GM12865 (cell line): ENCODE measurements around the gene ZNF236.

Experiments
- DNase-seq: peaks from one replicate; pipeline ENCODE4 v3.0.0; 2010; ENCODE audit warnings: low read depth
- H3K4me3 ChIP-seq: 2 replicates; pipeline ENCODE4 v1.5.1; 2011; ENCODE audit warnings: mild to moderate bottlenecking, low read depth, low read length, control low read depth
- TF ChIP-seq, protein P1 (sequence below): IDR thresholded peaks from 2 replicates; pipeline ENCODE4 v1.5.1; 2011; ENCODE audit warnings: low read length, control low read depth, low read depth, inconsistent platforms; ENCODE audit not compliant: insufficient read depth; ENCODE audit errors: missing control alignments

Gene ZNF236

DNA sequence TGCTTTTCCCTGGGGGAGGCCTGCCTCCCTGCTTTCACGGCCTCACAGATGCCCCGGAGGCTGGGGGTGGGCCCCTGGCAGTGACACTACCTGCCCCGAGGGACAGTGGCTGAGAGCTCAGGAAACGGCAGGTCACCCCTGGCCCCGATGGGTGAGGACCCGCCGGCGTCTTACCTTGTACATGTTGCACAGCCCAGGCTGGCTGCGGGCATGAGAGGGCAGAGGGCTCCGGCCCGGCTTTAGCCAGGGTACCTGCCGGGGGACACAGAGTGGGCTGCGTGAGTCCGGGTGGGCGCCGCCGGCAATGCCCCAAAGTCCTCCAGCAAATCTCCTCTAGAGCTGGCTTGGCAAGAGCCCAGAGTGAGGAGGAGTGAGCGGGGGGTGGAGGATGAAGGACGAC is 187.3 kb downstream of the ZNF236 start:
- H3K4me3 ChIP-seq: no peak overlapping the region
- TF ChIP-seq, protein P1, sequence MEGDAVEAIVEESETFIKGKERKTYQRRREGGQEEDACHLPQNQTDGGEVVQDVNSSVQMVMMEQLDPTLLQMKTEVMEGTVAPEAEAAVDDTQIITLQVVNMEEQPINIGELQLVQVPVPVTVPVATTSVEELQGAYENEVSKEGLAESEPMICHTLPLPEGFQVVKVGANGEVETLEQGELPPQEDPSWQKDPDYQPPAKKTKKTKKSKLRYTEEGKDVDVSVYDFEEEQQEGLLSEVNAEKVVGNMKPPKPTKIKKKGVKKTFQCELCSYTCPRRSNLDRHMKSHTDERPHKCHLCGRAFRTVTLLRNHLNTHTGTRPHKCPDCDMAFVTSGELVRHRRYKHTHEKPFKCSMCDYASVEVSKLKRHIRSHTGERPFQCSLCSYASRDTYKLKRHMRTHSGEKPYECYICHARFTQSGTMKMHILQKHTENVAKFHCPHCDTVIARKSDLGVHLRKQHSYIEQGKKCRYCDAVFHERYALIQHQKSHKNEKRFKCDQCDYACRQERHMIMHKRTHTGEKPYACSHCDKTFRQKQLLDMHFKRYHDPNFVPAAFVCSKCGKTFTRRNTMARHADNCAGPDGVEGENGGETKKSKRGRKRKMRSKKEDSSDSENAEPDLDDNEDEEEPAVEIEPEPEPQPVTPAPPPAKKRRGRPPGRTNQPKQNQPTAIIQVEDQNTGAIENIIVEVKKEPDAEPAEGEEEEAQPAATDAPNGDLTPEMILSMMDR: no peak
- DNase-seq: no peak

DNA sequence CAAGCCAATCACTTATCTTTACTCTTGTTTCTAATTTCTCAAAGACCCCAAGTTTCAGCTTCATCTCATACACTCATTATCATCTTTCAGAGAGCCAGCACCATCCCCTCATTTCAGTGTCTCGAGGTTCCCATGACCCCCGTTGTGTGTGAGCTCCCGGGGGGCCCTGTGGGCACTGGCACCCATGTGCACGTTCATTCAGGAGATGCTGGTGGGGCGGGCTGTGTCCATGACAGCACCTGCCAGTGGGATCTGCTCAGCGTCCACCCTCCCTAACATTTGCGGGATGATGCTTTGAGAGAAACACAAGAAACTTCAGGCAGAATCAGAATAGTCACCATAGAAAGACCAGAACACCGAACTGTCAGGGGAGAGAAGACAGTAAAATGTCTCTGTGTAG is 189.8 kb downstream of the ZNF236 start:
- DNase-seq: no peak
- TF ChIP-seq, protein P1: no peak
- no peak overlapping the region for H3K4me3 ChIP-seq

- DNase-seq: no peak
- no peak overlapping the region for H3K4me3 ChIP-seq
- TF ChIP-seq, protein P1: no peak
These were observed 190.6 kb downstream of the ZNF236 start for GRCh38 chr18:77012806-77013541.

GRCh38 chr18:77013811-77014521 is 191.6 kb downstream of the ZNF236 start:
- DNase-seq: no peak
- TF ChIP-seq, protein P1: no peak
- H3K4me3 ChIP-seq: no peak overlapping the region

GRCh38 chr18:77014538-77014937 is 192.2 kb downstream of the ZNF236 start:
- no peak for DNase-seq
- no peak overlapping the region for H3K4me3 ChIP-seq
- TF ChIP-seq, protein P1: no peak

DNA sequence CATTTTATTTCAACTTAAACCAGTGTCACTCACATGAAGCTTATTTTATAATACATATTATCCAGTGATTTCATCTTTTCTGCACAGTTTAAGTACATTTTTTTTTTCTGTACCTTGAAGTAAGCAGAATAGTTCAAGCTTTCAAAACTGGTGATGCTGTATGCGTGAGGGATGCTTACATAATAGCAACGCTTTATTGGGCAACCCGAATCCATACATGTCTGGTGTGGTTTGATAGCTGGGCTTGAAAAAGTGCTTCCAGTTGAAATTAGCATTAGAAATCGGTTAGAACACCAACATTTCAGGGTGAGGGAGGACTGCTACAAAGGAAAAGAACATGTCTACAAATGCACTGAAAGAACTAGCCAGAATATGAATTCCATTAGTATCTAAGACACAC is 192.8 kb downstream of the ZNF236 start:
- no peak for DNase-seq
- no peak overlapping the region for H3K4me3 ChIP-seq

More for the DNA sequence above, 192.8 kb downstream of the ZNF236 start:
- TF ChIP-seq, protein P1: no peak
